Activated naive CD8-positive, alpha-beta T cell treated with anti-CD3 and anti-CD28 coated beads, Interleukin-2, amount 10 ng/mL, durations not matched to agents 7 days and 5 days (primary cell): Measurements from ENCODE around the gene FLOT2. TPM values are rescaled to one million over a fixed set of nuclear protein-coding genes. Genes with fewer than 3 reads are reported as not detected.
A peak's percentile ranks its signal among the peaks of the same experiment; 100 is the strongest.
"Not testable (repeated sequence)": the region's sequence is repeated elsewhere in the genome, so short reads cannot be mapped to it uniquely, and the experiment has no call there.

Experiments
- ATAC-seq: fragments of 150-1000 bp; cut with Tn5 transposase; one replicate; pipeline ENCODE4 v1.10.0; 2021; ENCODE audit warnings: low read depth, moderate library complexity
- POLR2A ChIA-PET: fragments of 350-600 bp; sonication (Branson Sonifier 250); formaldehyde crosslinking; loops from one replicate; lab custom pipeline; 2021; ENCODE audit warnings: antibody characterized with exemption; lab: Charles Lee
- DNase-seq: peaks from one replicate; pipeline ENCODE4 v3.0.0; 2021
- H3K27ac Mint-ChIP-seq: one replicate; pipeline ENCODE4 v1.8.0; 2022; ENCODE audit warnings: mild to moderate bottlenecking, mixed read lengths
- H3K27me3 Mint-ChIP-seq: one replicate; pipeline ENCODE4 v1.8.0; 2022; ENCODE audit warnings: mild to moderate bottlenecking, moderate library complexity, mixed read lengths
- H3K36me3 Mint-ChIP-seq: one replicate; pipeline ENCODE4 v1.8.0; 2021; ENCODE audit warnings: mild to moderate bottlenecking, mixed read lengths
- H3K4me1 Mint-ChIP-seq: one replicate; pipeline ENCODE4 v1.8.0; 2021; ENCODE audit warnings: mixed read lengths
- H3K4me3 Mint-ChIP-seq: one replicate; pipeline ENCODE4 v1.8.0; 2022; ENCODE audit warnings: mild to moderate bottlenecking, moderate library complexity, mixed read lengths
- H3K9me3 Mint-ChIP-seq: one replicate; pipeline ENCODE4 v1.8.0; 2021; ENCODE audit warnings: mixed read lengths
- total RNA-seq, 2 experiments: library from RNA; stranded (reverse); gene quantifications; one replicate each; pipeline ENCODE4 v1.2.3, GENCODE V29; 2021

The FLOT2 gene
- total RNA-seq, 2 experiments from 2014 or later, result 195 to 216 TPM

DNA sequence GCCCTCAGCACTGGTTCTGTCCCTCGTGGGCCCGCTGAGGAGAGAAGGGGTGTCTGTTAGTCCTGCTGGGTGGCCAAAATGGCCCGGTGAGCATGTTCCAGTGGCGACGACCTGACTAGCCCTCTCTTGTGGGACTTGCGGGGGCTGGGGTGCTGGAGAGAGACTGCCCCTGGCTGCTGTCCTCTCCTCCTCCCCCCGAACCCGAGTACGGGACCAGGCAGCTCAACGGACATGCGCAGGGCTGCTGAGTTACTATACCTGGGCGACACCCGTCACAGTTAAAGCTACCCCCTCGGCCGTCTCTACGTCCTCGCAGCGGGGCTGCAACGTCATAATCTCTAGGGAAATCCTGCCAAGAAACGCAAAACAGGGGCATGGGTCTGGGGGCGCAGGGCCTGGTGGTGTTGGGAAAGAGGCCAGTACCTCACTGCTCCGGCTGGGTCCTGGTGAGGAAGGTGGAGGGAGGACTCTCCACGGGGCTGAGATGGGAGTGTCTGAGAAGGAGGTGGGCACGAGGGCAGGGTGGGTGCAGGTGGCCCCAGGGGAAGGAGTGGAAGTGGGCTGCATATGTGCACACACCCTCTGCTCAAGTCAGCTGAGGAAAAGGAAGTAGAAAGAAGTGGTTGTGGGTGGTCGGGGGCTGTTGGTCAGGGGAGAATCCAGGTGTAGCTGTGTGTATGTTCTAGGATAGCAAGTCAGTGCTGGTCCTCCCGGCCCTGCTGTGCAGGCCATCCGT is 13.4 kb downstream of the FLOT2 start:
- ATAC-seq, result no peak
- DNase-seq, result no peak
- POLR2A ChIA-PET, result no interaction called here
- Mint-ChIP-seq H3K36me3 (peaks cover 16% of the 10 kb centered on the region), H3K9me3 (no peaks in the 10 kb centered on the region), H3K27me3 (no peaks in the 10 kb centered on the region), H3K27ac (no peak overlapping the region), H3K4me1 (peaks cover 10% of the 10 kb centered on the region), H3K4me3 (no peak overlapping the region)

DNA sequence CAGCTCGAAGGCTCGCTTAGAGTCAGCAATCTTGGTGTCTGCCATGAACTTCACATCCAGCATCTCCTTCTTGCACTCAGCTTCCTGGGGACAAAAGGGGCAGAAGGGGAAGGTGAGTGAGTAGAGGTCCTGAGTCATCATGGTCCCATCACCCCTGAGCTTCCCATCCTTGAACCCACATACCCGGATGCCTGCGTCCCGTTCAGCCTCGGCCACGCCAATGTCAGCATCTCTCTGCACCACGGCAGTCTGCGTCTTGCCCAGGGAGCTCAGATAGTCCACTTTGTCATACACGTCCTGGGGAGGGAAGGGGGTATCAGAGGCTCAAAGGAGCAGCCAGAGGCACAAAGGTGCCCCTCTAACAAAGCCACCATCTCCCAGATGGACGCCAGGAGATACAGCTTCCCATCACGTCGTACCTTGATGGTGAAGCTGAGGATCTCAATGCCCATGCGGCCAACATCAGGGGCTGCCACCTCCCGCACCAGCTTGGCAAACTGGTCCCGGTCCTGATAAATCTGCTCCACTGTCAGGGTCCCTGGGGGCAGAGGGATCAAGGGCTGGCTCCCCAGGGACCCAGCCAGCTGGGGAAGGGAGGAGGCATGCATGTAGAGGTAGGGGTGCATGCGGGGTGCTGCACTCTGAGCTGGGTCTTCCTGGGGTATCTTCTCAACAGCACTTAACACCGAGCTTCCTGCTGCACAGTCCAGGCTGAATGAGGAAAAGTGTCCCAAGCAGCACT is 15.2 kb downstream of the FLOT2 start:
- POLR2A ChIA-PET, result interaction anchor here (0.9 to 1.2 kb wide), 4 partner anchors 9 to 70 kb away, joined by 3 to 6 read pairs (median 4); no protein-coding TSS in a partner anchor
- Mint-ChIP-seq H3K36me3 (peaks cover 26% of the 10 kb centered on the region), H3K4me1 (peaks cover 17% of the 10 kb centered on the region), H3K27me3 (no peaks in the 10 kb centered on the region), H3K27ac (no peak overlapping the region), H3K9me3 (no peaks in the 10 kb centered on the region), H3K4me3 (no peak overlapping the region)
- no peak for DNase-seq
- ATAC-seq, result no peak

DNA sequence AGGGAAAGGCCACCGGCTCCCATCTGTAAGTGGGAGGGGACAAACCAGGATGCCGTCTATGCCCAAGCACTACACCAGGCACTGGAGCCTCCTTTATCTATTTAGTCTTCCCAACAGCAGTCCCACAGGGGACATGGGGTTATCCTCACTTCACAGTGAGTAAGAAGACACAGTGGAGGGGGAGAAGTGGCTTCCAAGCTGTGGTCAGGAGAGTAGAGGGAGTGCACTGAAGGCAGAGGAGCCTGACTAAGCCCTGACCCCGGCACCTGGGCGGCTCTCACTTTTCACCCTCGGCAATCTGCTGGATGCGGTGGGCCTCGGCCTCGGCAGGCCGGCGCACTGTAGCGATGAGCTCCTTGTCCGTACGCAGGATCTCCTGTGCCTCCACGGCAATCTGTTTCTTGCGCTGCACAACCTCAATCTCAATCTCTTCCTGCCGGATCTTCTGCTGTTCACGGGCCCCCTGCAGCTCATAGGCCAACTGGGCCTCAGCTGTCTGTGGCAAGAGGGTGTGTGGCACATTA is 15.9 kb downstream of the FLOT2 start:
- peaks cover 26% of the 10 kb centered on the region for H3K36me3 Mint-ChIP-seq

GRCh38 chr17:28880572-28880945 is 17.0 kb downstream of the FLOT2 start:
- no peak overlapping the region for H3K4me3 Mint-ChIP-seq

More for the DNA sequence above, 15.9 kb downstream of the FLOT2 start:
- Mint-ChIP-seq H3K27ac (no peak overlapping the region), H3K4me3 (no peak overlapping the region), H3K9me3 (no peaks in the 10 kb centered on the region), H3K27me3 (no peaks in the 10 kb centered on the region), H3K4me1 (peaks cover 14% of the 10 kb centered on the region)
- DNase-seq (no peak), ATAC-seq (no peak)
- POLR2A ChIA-PET, result interaction anchor here (0.5 to 1.2 kb wide), 4 partner anchors 10 to 13 kb away, joined by 4 to 6 read pairs (median 4); no protein-coding TSS in a partner anchor

GRCh38 chr17:28879886-28880571 is 17.5 kb downstream of the FLOT2 start:
- POLR2A ChIA-PET, result interaction anchor here (0.8 kb wide), 1 partner anchor 116 kb away, joined by 3 read pairs; no protein-coding TSS in a partner anchor
- H3K27me3 Mint-ChIP-seq, result no peaks in the 10 kb centered on the region
- H3K9me3 Mint-ChIP-seq, result no peaks in the 10 kb centered on the region
- H3K36me3 Mint-ChIP-seq, result peaks cover 22% of the 10 kb centered on the region
- peak overlapping the region; percentile 12 for H3K27ac Mint-ChIP-seq
- DNase-seq (no peak), ATAC-seq (no peak)
- peaks cover 13% of the 10 kb centered on the region for H3K4me1 Mint-ChIP-seq
- H3K4me3 Mint-ChIP-seq, result no peak overlapping the region

More at GRCh38 chr17:28880572-28880945, 17.0 kb downstream of the FLOT2 start:
- Mint-ChIP-seq H3K27ac (no peak overlapping the region), H3K27me3 (no peaks in the 10 kb centered on the region), H3K36me3 (peaks cover 23% of the 10 kb centered on the region), H3K9me3 (no peaks in the 10 kb centered on the region), H3K4me1 (peaks cover 14% of the 10 kb centered on the region)
- DNase-seq (no peak), ATAC-seq (no peak)
- POLR2A ChIA-PET, result no interaction called here

DNA sequence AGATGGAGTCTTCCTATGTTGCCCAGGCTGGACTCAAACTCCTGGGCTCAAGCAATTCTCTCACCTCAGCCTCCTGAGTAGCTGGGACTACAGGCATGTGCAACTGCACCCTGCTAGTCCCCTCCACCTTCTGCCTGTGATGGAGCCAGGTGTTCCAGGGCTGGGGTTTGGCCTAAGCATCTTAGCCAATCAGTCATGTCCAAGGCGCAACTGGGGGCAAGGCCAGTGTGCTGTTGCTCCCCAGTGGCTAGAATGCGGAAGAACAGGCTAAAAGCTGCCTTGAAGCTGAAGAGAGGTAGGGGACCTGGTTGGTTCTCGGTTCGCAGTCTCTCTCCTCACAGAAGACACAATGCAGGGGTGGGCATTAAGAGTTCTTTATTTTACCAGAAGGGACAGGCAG is 18.6 kb downstream of the FLOT2 start:
- POLR2A ChIA-PET, result interaction anchor here (0.8 kb wide), 1 partner anchor 115 kb away, joined by 3 read pairs; no protein-coding TSS in a partner anchor
- H3K27ac Mint-ChIP-seq, result no peak overlapping the region
- no peaks in the 10 kb centered on the region for H3K9me3 Mint-ChIP-seq
- H3K36me3 Mint-ChIP-seq, result peaks cover 15% of the 10 kb centered on the region
- DNase-seq (no peak), ATAC-seq (peak; percentile 46)
- peaks cover 9% of the 10 kb centered on the region for H3K4me1 Mint-ChIP-seq
- H3K4me3 Mint-ChIP-seq, result no peak overlapping the region
- H3K27me3 Mint-ChIP-seq, result no peaks in the 10 kb centered on the region

DNA sequence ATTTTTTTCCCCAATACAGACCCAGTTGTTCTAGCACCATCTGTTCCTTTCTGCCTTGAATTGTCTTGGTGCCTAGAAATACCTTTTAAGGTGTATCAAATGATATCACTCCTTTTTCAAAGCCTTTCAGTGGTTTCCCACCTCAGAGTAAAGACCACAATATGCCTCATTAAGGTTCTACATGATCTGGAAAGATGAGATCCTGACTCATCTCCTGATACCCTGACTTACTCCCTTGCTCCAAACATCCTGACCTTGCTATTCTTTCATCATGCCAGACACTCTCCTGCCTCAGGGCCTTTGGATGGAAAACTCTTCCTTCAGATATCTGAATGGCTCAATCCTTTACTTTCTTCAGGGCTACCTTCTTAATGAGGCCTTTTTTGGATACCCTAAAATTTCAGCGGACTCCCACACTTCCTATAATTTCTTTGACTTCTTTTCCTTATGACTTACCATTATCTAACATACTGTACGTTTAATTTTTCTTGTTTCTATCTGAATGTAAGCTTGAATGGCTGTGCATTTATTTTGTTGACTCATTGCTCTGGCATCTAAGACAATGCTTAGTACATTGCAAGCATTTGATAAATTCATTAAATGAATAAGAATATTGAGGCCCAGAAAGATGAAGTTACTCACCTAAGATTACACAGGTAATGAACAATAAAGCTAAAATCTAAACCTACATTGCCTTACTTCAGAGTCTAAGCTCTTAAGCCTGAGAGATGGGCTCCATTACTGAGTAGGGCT is 19.2 kb downstream of the FLOT2 start:
- no peaks in the 10 kb centered on the region for H3K9me3 Mint-ChIP-seq
- no peaks in the 10 kb centered on the region for H3K27me3 Mint-ChIP-seq
- H3K4me3 Mint-ChIP-seq, result no peak overlapping the region
- H3K4me1 Mint-ChIP-seq, result peaks cover 9% of the 10 kb centered on the region
- no peak overlapping the region for H3K27ac Mint-ChIP-seq
- peaks cover 15% of the 10 kb centered on the region for H3K36me3 Mint-ChIP-seq
- DNase-seq (no peak), ATAC-seq (no peak)
- POLR2A ChIA-PET, result interaction anchor here (0.7 kb wide), 1 partner anchor 151 kb away, joined by 3 read pairs; no protein-coding TSS in a partner anchor

DNA sequence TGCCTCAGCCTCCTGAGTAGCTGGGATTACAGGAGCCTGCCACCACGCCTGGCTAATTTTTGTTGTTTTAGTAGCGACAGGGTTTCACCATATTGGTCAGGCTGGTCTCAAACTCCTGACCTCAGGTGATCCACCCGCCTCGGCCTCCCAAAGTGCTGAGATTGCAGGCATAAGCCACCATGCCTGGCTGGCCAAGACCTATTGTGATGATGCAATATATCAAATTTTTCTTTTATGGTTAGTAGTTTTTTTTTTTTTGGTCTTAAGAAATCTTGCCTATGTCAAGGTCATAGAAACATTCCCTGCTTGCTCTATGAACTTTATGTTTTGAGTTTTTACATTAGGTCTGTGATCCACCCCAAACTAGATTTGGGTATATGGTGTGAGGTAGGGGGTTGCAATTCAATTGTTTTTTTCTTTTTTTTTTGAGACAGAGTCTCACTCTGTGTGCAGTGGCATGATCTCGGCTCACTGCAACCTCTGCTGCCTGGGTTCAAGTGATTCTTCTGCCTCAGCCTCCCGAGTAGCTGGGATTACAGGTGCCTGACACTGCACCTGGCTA is 20.3 kb downstream of the FLOT2 start:
- Mint-ChIP-seq H3K4me1 (peaks cover 14% of the 10 kb centered on the region), H3K36me3 (peaks cover 15% of the 10 kb centered on the region)
- POLR2A ChIA-PET, result interaction anchor here (0.7 kb wide), 1 partner anchor 150 kb away, joined by 3 read pairs; no protein-coding TSS in a partner anchor
- not testable (repeated sequence) for ATAC-seq, DNase-seq, H3K27me3 Mint-ChIP-seq, H3K4me3 Mint-ChIP-seq, H3K9me3 Mint-ChIP-seq, H3K27ac Mint-ChIP-seq

DNA sequence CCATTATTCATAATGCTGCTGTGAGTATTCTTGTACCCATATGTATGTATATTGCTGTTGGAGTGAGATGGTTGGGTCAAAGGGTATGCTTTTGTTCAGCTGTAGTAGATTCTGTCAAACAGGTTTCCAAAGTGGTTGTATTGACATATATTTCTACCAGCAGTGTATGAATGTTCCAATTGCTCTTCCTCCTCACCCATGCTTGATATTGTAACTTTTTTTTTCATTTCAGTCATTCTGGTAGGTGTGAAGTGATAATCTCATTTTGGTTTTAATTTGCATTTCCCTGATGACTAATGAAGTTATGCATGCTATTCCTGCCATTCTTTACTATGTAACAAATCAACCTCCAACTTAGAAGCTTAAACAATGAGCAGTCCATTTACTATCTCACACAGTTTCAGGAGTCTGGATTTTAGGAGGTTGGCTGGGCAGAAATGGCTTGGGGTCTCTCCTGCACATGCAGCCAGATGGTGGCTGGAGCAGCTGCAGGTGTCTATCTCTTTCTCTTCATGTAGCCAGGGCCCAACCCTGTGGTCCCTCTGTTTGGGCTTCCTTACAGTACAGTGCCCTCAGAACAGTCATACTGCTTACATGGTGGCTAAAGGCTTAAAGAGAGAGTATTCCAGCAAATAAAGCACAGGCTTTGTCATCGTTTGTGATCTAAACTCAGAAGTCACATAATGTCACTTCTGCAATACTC is 21.5 kb downstream of the FLOT2 start:
- Mint-ChIP-seq H3K36me3 (peaks cover 14% of the 10 kb centered on the region), H3K9me3 (no peaks in the 10 kb centered on the region), H3K27ac (no peak overlapping the region), H3K27me3 (no peaks in the 10 kb centered on the region), H3K4me1 (peaks cover 18% of the 10 kb centered on the region), H3K4me3 (no peak overlapping the region)
- no peak for DNase-seq
- ATAC-seq, result no peak
- POLR2A ChIA-PET, result no interaction called here

DNA sequence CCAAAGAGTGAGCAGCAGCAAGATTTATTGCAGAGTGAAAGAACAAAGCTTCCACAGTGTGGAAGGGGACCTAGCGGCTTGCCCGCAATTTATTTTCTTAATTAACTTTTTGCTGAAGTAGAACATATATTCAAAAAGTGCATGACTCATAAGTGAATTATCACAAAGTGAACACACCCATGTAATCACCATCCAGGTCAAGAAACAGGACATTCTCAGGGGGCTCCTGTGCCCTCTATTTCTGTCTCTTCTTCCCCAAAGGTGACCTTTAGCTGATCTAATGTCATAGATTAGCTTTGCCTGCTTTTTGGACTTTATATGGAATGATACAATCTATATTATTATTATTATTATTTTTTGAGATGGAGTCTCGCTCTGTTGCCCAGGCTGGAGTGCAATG is 22.8 kb downstream of the FLOT2 start:
- H3K4me1 Mint-ChIP-seq, result peaks cover 20% of the 10 kb centered on the region
- ATAC-seq (no peak), DNase-seq (no peak)
- POLR2A ChIA-PET, result no interaction called here
- H3K4me3 Mint-ChIP-seq, result no peak overlapping the region
- H3K27me3 Mint-ChIP-seq, result no peaks in the 10 kb centered on the region
- H3K27ac Mint-ChIP-seq, result no peak overlapping the region
- peaks cover 13% of the 10 kb centered on the region for H3K36me3 Mint-ChIP-seq
- H3K9me3 Mint-ChIP-seq, result no peaks in the 10 kb centered on the region

GRCh38 chr17:28873839-28874238 is 23.7 kb downstream of the FLOT2 start:
- peaks cover 11% of the 10 kb centered on the region for H3K36me3 Mint-ChIP-seq
- H3K4me1 Mint-ChIP-seq, result peaks cover 17% of the 10 kb centered on the region
- H3K27ac Mint-ChIP-seq, result no peak overlapping the region
- H3K27me3 Mint-ChIP-seq, result no peaks in the 10 kb centered on the region
- no peaks in the 10 kb centered on the region for H3K9me3 Mint-ChIP-seq
- no peak for ATAC-seq
- POLR2A ChIA-PET, result no interaction called here
- H3K4me3 Mint-ChIP-seq, result no peak overlapping the region
- DNase-seq, result no peak
